ENCODE results near the gene ADAP2.

DNA sequence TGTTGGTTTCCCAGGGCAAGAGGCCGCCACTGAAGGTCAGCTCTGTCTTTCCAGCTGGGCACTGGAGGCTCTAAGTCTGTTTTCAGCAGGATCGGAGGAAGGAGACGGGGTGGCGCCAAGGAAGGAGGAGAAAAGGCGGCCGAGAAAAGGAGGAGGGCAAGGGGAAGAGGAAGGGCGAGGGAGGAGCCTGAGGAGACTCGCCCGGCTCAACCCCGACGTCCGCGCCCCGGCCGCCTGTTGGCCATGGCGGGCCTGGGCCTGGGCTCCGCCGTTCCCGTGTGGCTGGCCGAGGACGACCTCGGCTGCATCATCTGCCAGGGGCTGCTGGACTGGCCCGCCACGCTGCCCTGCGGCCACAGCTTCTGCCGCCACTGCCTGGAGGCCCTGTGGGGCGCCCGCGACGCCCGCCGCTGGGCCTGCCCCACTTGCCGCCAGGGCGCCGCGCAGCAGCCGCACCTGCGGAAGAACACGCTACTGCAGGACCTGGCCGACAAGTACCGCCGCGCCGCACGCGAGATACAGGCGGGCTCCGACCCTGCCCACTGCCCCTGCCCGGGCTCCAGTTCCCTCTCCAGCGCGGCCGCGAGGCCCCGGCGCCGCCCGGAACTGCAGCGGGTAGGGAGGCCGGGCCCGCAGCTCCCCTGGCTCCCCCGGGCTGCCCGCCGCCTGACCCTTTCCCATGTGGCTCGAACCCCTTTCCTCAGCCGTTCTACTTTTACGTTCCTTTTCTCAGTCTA, 49.3 kb downstream of the ADAP2 start, which contains the start of gene RNF135:
- TF ChIP-seq, protein P1, sequence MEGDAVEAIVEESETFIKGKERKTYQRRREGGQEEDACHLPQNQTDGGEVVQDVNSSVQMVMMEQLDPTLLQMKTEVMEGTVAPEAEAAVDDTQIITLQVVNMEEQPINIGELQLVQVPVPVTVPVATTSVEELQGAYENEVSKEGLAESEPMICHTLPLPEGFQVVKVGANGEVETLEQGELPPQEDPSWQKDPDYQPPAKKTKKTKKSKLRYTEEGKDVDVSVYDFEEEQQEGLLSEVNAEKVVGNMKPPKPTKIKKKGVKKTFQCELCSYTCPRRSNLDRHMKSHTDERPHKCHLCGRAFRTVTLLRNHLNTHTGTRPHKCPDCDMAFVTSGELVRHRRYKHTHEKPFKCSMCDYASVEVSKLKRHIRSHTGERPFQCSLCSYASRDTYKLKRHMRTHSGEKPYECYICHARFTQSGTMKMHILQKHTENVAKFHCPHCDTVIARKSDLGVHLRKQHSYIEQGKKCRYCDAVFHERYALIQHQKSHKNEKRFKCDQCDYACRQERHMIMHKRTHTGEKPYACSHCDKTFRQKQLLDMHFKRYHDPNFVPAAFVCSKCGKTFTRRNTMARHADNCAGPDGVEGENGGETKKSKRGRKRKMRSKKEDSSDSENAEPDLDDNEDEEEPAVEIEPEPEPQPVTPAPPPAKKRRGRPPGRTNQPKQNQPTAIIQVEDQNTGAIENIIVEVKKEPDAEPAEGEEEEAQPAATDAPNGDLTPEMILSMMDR (IDR thresholded peaks at IDR 0.05; ENCODE audit: insufficient read depth, low read depth, low read length): no peak
- TF ChIP-seq EZH2 (IDR thresholded peaks at IDR 0.05; ENCODE audit: insufficient read depth, low read length): no peak

Measured in astrocyte (in vitro differentiated cells and primary cell).